K562 (cell line): ENCODE measurements around the gene YIF1A. TPM values are rescaled to one million over a fixed set of nuclear protein-coding genes. Genes with fewer than 3 reads are reported as not detected.

Experiments
- ATAC-seq: fragments of 200-7000 bp; cut with Tn5 transposase; 3 replicates; pipeline ENCODE4 v1.9.1; 2020; ENCODE audit warnings: moderate library complexity
- BruUV-seq: library from RNA; stranded (reverse); fragments of 400-500 nt; replicated peaks from 2 replicates; lab custom pipeline; 2021; lab: Mats Ljungman, UMichigan
- CTCF ChIA-PET: fragments of 300-600 bp; formaldehyde crosslinking; extraction: SDS; loops from one replicate; lab custom pipeline; 2021; ENCODE audit warnings: low intra/inter-chr PET ratio; lab: Yijun Ruan, JAX
- POLR2A ChIA-PET: fragments of 300-600, 350-650 bp; sonication (Branson Sonifier 250); formaldehyde crosslinking; extraction: SDS; loops from one replicate; lab custom pipeline; 2021; ENCODE audit warnings: antibody characterized with exemption, inconsistent platforms; lab: Yijun Ruan, JAX
- DNase-seq, 4 experiments: peaks; one replicate each; pipeline versions ENCODE4 v3.0.0 to v3.0.0-alpha.2; 2011 to 2018; ENCODE audit warnings: low spot score in 3 of 4, mixed read lengths in 3 of 4; ENCODE audit errors: extremely low read depth in 1 of 4
- FAIRE-seq: peaks from 2 replicates; lab custom pipeline; 2011; peaks lifted over from hg19 to GRCh38; lab: Jason Lieb, UNC
- H2AFZ ChIP-seq: 2 replicates; pipeline ENCODE4 v1.6.0; 2011; ENCODE audit warnings: low read depth, low read length, control low read depth, inconsistent platforms
- H3K27ac ChIP-seq: fragments of 200-600 bp; 3 replicates; pipeline ENCODE4 v1.8.0; 2011; ENCODE audit warnings: low read depth, mild to moderate bottlenecking, control low read depth, inconsistent platforms, low read length, moderate library complexity, mixed read lengths; ENCODE audit errors: extremely low read depth
- H3K27me3 ChIP-seq, 2 experiments: fragments of 300-600 bp in 1 of 2; 2 replicates in 1 of 2; 3 replicates in 1 of 2; pipeline versions ENCODE4 v1.6.0 to v1.8.0; 2011; ENCODE audit warnings: inconsistent platforms in 2 of 2, low read length in 2 of 2, mild to moderate bottlenecking in 1 of 2, mixed read lengths in 1 of 2, moderate library complexity in 1 of 2; ENCODE audit not compliant: control insufficient read depth in 2 of 2, insufficient read depth in 2 of 2
- H3K36me3 ChIP-seq: fragments of 300-600 bp; 3 replicates; pipeline ENCODE4 v1.8.0; 2011; ENCODE audit warnings: mild to moderate bottlenecking, low read length, inconsistent platforms; ENCODE audit not compliant: control insufficient read depth, insufficient read depth
- H3K4me1 ChIP-seq, 2 experiments: fragments of 200-600 bp in 1 of 2; replicated peaks in 1 of 2; 2 replicates in 1 of 2; 3 replicates in 1 of 2; pipeline versions ENCODE4 v1.5.1 to v1.8.0; 2011; ENCODE audit warnings: inconsistent platforms in 2 of 2, low read length in 2 of 2, mild to moderate bottlenecking in 1 of 2, mixed read lengths in 1 of 2, moderate library complexity in 1 of 2; ENCODE audit not compliant: control insufficient read depth in 2 of 2, insufficient read depth in 2 of 2
- H3K4me2 ChIP-seq: 2 replicates; pipeline ENCODE4 v1.6.1; 2011; ENCODE audit warnings: low read length, control low read depth, inconsistent platforms, mixed read lengths; ENCODE audit not compliant: insufficient read depth
- H3K4me3 ChIP-seq: fragments of 200-600 bp; sonication (generic), shearing (Covaris generic); 2 replicates; pipeline ENCODE4 v1.5.1; 2016; ENCODE audit warnings: control low read depth, inconsistent platforms
- H3K79me2 ChIP-seq: fragments of 200-600 bp; 3 replicates; pipeline ENCODE4 v1.8.0; 2011; ENCODE audit warnings: low read length, inconsistent platforms; ENCODE audit not compliant: control insufficient read depth, insufficient read depth
- H3K9ac ChIP-seq, 2 experiments: 2 replicates each; pipeline versions ENCODE4 v1.6.0 to v1.6.1; 2011; ENCODE audit warnings: low read depth in 2 of 2, low read length in 2 of 2, control low read depth in 1 of 2, inconsistent platforms in 1 of 2, mild to moderate bottlenecking in 1 of 2, mixed read lengths in 1 of 2; ENCODE audit not compliant: insufficient read depth in 1 of 2
- H3K9me1 ChIP-seq: one replicate; pipeline ENCODE4 v1.6.0; 2011; ENCODE audit warnings: inconsistent platforms, mild to moderate bottlenecking, low read length, moderate library complexity; ENCODE audit not compliant: control insufficient read depth, insufficient read depth
- H3K9me3 ChIP-seq: replicated peaks from 2 replicates; pipeline ENCODE4 v1.5.1; 2011; ENCODE audit warnings: low read depth, low read length, inconsistent platforms; ENCODE audit not compliant: control insufficient read depth, insufficient read depth
- H4K20me1 ChIP-seq: replicated peaks from 2 replicates; pipeline ENCODE4 v1.6.1; 2011; ENCODE audit warnings: low read length, inconsistent platforms, mixed read lengths; ENCODE audit not compliant: control insufficient read depth, insufficient read depth
- CREB3 ChIP-seq: fragments of 450-650 bp; conservative IDR thresholded peaks from 2 replicates; pipeline ENCODE4 v1.6.1; 2016; ENCODE audit warnings: missing genetic modification characterization, low read depth, mild to moderate bottlenecking, missing compliant biosample characterization, moderate library complexity
- ILK ChIP-seq: fragments of 450-650 bp; IDR thresholded peaks from 2 replicates; pipeline ENCODE4 v1.6.1; 2016; ENCODE audit warnings: missing genetic modification characterization, low read depth, mild to moderate bottlenecking, missing compliant biosample characterization, moderate library complexity, borderline replicate concordance
- KAT8 ChIP-seq: fragments of 450-650 bp; IDR thresholded peaks from 2 replicates; pipeline ENCODE4 v1.6.1; 2016; ENCODE audit warnings: low read depth, mild to moderate bottlenecking
- MAZ ChIP-seq, 2 experiments: fragments of 450-650 bp in 1 of 2; sonication (generic) in 1 of 2; formaldehyde crosslinking; IDR thresholded peaks in 1 of 2; conservative IDR thresholded peaks in 1 of 2; 2 replicates each; pipeline versions ENCODE4 v1.4.0 to v1.5.0; 2020; ENCODE audit warnings: mild to moderate bottlenecking in 1 of 2, missing genetic modification reagents in 1 of 2
- NBN ChIP-seq: fragments of 450-650 bp; IDR thresholded peaks from 2 replicates; pipeline ENCODE4 v1.6.1; 2016; ENCODE audit warnings: low read depth, mild to moderate bottlenecking
- NFRKB ChIP-seq: fragments of 450-650 bp; IDR thresholded peaks from 2 replicates; pipeline ENCODE4 v1.6.1; 2016; ENCODE audit warnings: low read depth
- PHF8 ChIP-seq: fragments of 200-600 bp; sonication (generic); IDR thresholded peaks from 2 replicates; pipeline ENCODE4 v1.6.1; 2012; ENCODE audit warnings: mixed run types, mild to moderate bottlenecking, inconsistent platforms, low read length, moderate library complexity, borderline replicate concordance
- POLR2A ChIP-seq: fragments of 450-650 bp; conservative IDR thresholded peaks from 2 replicates; pipeline ENCODE4 v1.6.1; 2016
- PRDM10 ChIP-seq: fragments of 450-650 bp; IDR thresholded peaks from 2 replicates; pipeline ENCODE4 v1.6.1; 2018; ENCODE audit not compliant: partially characterized antibody
- RBBP5 ChIP-seq: fragments of 200-600 bp; sonication (generic); IDR thresholded peaks from 2 replicates; pipeline ENCODE4 v1.6.1; 2012; ENCODE audit warnings: borderline replicate concordance, mild to moderate bottlenecking, low read length, control low read depth, inconsistent platforms; ENCODE audit not compliant: insufficient read depth, poor library complexity, severe bottlenecking
- SNRNP70 ChIP-seq: fragments of 200-400 bp; formaldehyde crosslinking; optimal IDR thresholded peaks from 2 replicates; pipeline ENCODE3; 2017; ENCODE audit warnings: low read depth, low read length
- TARDBP ChIP-seq: fragments of 450-650 bp; IDR thresholded peaks from 2 replicates; pipeline ENCODE4 v1.6.1; 2016
- TBL1XR1 ChIP-seq, 2 experiments: IDR thresholded peaks; 2 replicates each; pipeline ENCODE4 v1.6.1; 2012; ENCODE audit warnings: improper control_type of control experiment in 2 of 2, low read length in 2 of 2, mild to moderate bottlenecking in 1 of 2
- TBP ChIP-seq: optimal IDR thresholded peaks from 2 replicates; pipeline ENCODE3; 2011; ENCODE audit warnings: low read depth, low read length, improper control_type of control experiment
- TCF7L2 ChIP-seq: fragments of 150-350 bp; IDR thresholded peaks from 2 replicates; pipeline ENCODE4 v1.6.1; 2016; ENCODE audit warnings: low read depth, mild to moderate bottlenecking, low read length, moderate library complexity
- TEAD4 ChIP-seq, 2 experiments: sonication (generic) in 1 of 2; formaldehyde crosslinking in 1 of 2; IDR thresholded peaks; 2 replicates each; pipeline versions ENCODE4 v1.6.1 to v1.8.0; 2012 to 2022; ENCODE audit warnings: borderline replicate concordance in 1 of 2, inconsistent platforms in 1 of 2, low read length in 1 of 2, mild to moderate bottlenecking in 1 of 2, missing genetic modification reagents in 1 of 2
- WGBS: fragments of 100-300 bp; shearing (Covaris generic); methylation state at CpG from one replicate; pipeline ENCODE4 v1.1.6; 2016; ENCODE audit warnings: low coverage, mixed read lengths; ENCODE audit not compliant: insufficient coverage; ENCODE audit errors: missing lambda C conversion rate; 5-methylcytosine and 5-hydroxymethylcytosine counted together
- in situ Hi-C: fragments of 300-500 bp; cut with MboI; formaldehyde crosslinking; loops from 4 replicates; pipeline ENCODE4 v1.15.0; 2018; ENCODE audit warnings: inconsistent platforms, mixed read lengths
- intact Hi-C: fragments of 100-400 bp; cut with micrococcal nuclease; formaldehyde crosslinking; loops from 2 replicates; pipeline ENCODE4 v1.14.2; 2022
- polyA plus RNA-seq, 8 experiments: library from polyadenylated mRNA; depleted of rRNA in 4 of 8; stranded (reverse) in 5 of 8; unstranded in 3 of 8; fragments of >200 nt; fragmentation: Nextera tagmentation in 2 of 8; fragmentation: Illumina TruSeq in 1 of 8; extraction: Ambion mirVana in 2 of 8; extraction: Trizol in 1 of 8; gene quantifications; 2 replicates each; pipeline versions ENCODE4 v1.2.1 to v1.2.3, GENCODE V29; 2011 to 2014; ENCODE audit warnings: inconsistent platforms in 1 of 8, missing spikeins in 1 of 8
- total RNA-seq, 7 experiments: library from RNA; depleted of rRNA in 6 of 7; stranded (reverse); fragments of >200 nt in 6 of 7; fragmentation: Illumina TruSeq in 2 of 7; extraction: Trizol in 2 of 7; gene quantifications; 2 replicates each; pipeline versions ENCODE4 v1.2.1 to v1.2.3, GENCODE V29; 2011 to 2021; ENCODE audit warnings: low replicate concordance in 1 of 7

YIF1A gene
- total and polyA plus RNA-seq, 9 of the 15 experiments (the other 6 are each of a cell fraction or from before 2014, with no cell fraction given), result 8.6 to 121 (median 77.2) TPM

- ATAC-seq (peak; percentile 85), DNase-seq (peak; percentile 91 to 95 (median 92)), FAIRE-seq (peak; percentile 82)
- WGBS, result under 1% methylated on average over 40 of the region's 61 CpGs
- no TSS peak for BruUV-seq
- Histone ChIP-seq H3K9ac (peak overlapping the region; percentile 92 to 99), H2AFZ (peak overlapping the region; percentile 96), H3K9me1 (no peaks in the 10 kb centered on the region), H3K36me3 (peaks cover 65% of the 10 kb centered on the region), H3K4me3 (peak overlapping the region; percentile 100), H3K79me2 (peaks cover 29% of the 10 kb centered on the region), H3K27me3 (no peaks in the 10 kb centered on the region), H3K9me3 (no peaks in the 10 kb centered on the region), H4K20me1 (peaks cover 10% of the 10 kb centered on the region; the same call in 1 of the 2 replicates), H3K4me1 (peaks cover 5 to 47% of the 10 kb centered on the region in 2 experiments; a peak in 4 of 5 replicates), H3K4me2 (peak overlapping the region; percentile 98), H3K27ac (peak overlapping the region; percentile 95)
- intact Hi-C loops, result no loop called here
- POLR2A ChIA-PET, result interaction anchor here (0.6 to 2.8 kb wide), 5 partner anchors 10 to 48 kb away, joined by 3 to 17 read pairs (median 4); partner anchors contain the start of gene YIF1A
- in situ Hi-C loops, result no loop called here
- CTCF ChIA-PET, result no interaction called here
- TF ChIP-seq TBL1XR1 (IDR thresholded peaks at IDR 0.05; ENCODE audit: low read length in 2 of 2), result no peak
- no peak for TF ChIP-seq KAT8
- no peak for TF ChIP-seq SNRNP70
- TF ChIP-seq TCF7L2, result peak; percentile 86
- TF ChIP-seq PRDM10, result peak; percentile 99
- TF ChIP-seq NBN, result peak; percentile 51; the same call in 1 of the 2 replicates
- TF ChIP-seq TBP, result peak; percentile 52
- 0 out of 2 replicates have a peak, but pooled peaks have one; percentile 29 for TF ChIP-seq CREB3
- 0 out of 2 replicates have a peak, but pooled peaks have one; percentile 17 for TF ChIP-seq TARDBP
- 0 out of 2 replicates have a peak, but pooled peaks have one; percentile 44 for TF ChIP-seq NFRKB
- peak; percentile 45 to 74; a peak in 2 of 4 replicates for TF ChIP-seq MAZ (CRISPR knock-in tag; conservative IDR thresholded peaks at IDR 0.05 in 1 of 2, IDR thresholded peaks at IDR 0.05 in 1 of 2)
- peak; percentile 64 for TF ChIP-seq PHF8
- no peak for TF ChIP-seq ILK
- peak; percentile 77 for TF ChIP-seq POLR2A
- no peak for TF ChIP-seq RBBP5
- 0 out of 2 replicates have a peak, but pooled peaks have one; percentile 17 for TF ChIP-seq TEAD4 (IDR thresholded peaks at IDR 0.05; ENCODE audit: low read length)
- TF ChIP-seq TEAD4 (CRISPR knock-in tag; IDR thresholded peaks at IDR 0.05; ENCODE audit: borderline replicate concordance), result no peak
Observed at GRCh38 chr11:66267379-66268243, 21.3 kb downstream of the YIF1A start.
